GM23338 (cell line): ENCODE measurements around the gene ALDH1A1. TPM values are rescaled to one million over a fixed set of nuclear protein-coding genes. Genes with fewer than 3 reads are reported as not detected.

Experiments
- ATAC-seq: fragments of 200-7000 bp; cut with Tn5 transposase; 3 replicates; pipeline ENCODE4 v1.9.1; 2020
- DNase-seq: peaks from one replicate; pipeline ENCODE4 v3.0.0-alpha.2; 2015; ENCODE audit warnings: low spot score
- H2AFZ ChIP-seq: fragments of 200-600 bp; sonication (generic); 2 replicates; pipeline ENCODE4 v1.8.0; 2016; ENCODE audit warnings: antibody characterized with exemption, mild to moderate bottlenecking, moderate library complexity
- H3F3A ChIP-seq: fragments of 200-600 bp; sonication (generic); replicated peaks from 2 replicates; pipeline ENCODE4 v1.8.0; 2017; ENCODE audit warnings: antibody characterized with exemption, mixed run types, low read depth
- H3K27ac ChIP-seq: fragments of 200-600 bp; sonication (generic); 2 replicates; pipeline ENCODE4 v1.6.1; 2016; ENCODE audit warnings: low read depth
- H3K27me3 ChIP-seq: fragments of 200-600 bp; sonication (generic); 2 replicates; pipeline ENCODE4 v1.8.0; 2016; ENCODE audit warnings: mild to moderate bottlenecking, mixed run types, moderate library complexity; ENCODE audit not compliant: insufficient read depth
- H3K36me3 ChIP-seq: fragments of 200-600 bp; sonication (generic); 2 replicates; pipeline ENCODE4 v1.8.0; 2016; ENCODE audit warnings: mild to moderate bottlenecking; ENCODE audit not compliant: insufficient read depth
- H3K4me1 ChIP-seq: fragments of 200-600 bp; sonication (generic); 2 replicates; pipeline ENCODE4 v1.8.0; 2016; ENCODE audit warnings: mild to moderate bottlenecking, moderate library complexity; ENCODE audit not compliant: insufficient read depth
- H3K4me2 ChIP-seq: fragments of 200-600 bp; sonication (generic); 2 replicates; pipeline ENCODE4 v1.7.1; 2017; ENCODE audit warnings: mixed run types
- H3K4me3 ChIP-seq: fragments of 200-600 bp; sonication (generic); 2 replicates; pipeline ENCODE4 v1.6.1; 2016; ENCODE audit warnings: mixed run types
- H3K79me2 ChIP-seq: fragments of 200-600 bp; sonication (generic); replicated peaks from 2 replicates; pipeline ENCODE4 v1.8.0; 2017; ENCODE audit warnings: mild to moderate bottlenecking; ENCODE audit not compliant: insufficient read depth
- H3K9me2 ChIP-seq: fragments of 200-600 bp; sonication (generic); 2 replicates; pipeline ENCODE4 v1.8.0; 2017; ENCODE audit not compliant: insufficient read depth
- H4K20me1 ChIP-seq: fragments of 200-600 bp; sonication (generic); replicated peaks from 2 replicates; pipeline ENCODE4 v1.8.0; 2017; ENCODE audit warnings: mild to moderate bottlenecking; ENCODE audit not compliant: insufficient read depth
- H3K27ac Mint-ChIP-seq: 2 replicates; pipeline ENCODE4 v1.8.0; 2020; ENCODE audit warnings: inconsistent platforms, mild to moderate bottlenecking, moderate library complexity, mixed read lengths
- H3K27me3 Mint-ChIP-seq: 3 replicates; pipeline ENCODE4 v1.8.0; 2022; ENCODE audit warnings: low read depth, mild to moderate bottlenecking, moderate library complexity, mixed read lengths, inconsistent platforms; ENCODE audit not compliant: insufficient read depth, poor library complexity
- H3K36me3 Mint-ChIP-seq: 3 replicates; pipeline ENCODE4 v1.8.0; 2021; ENCODE audit warnings: low read depth, mild to moderate bottlenecking, inconsistent platforms, moderate library complexity, mixed read lengths
- H3K4me1 Mint-ChIP-seq: 3 replicates; pipeline ENCODE4 v1.8.0; 2020; ENCODE audit warnings: mild to moderate bottlenecking, inconsistent platforms, mixed read lengths
- H3K4me3 Mint-ChIP-seq: 3 replicates; pipeline ENCODE4 v1.8.0; 2021; ENCODE audit warnings: moderate library complexity, mild to moderate bottlenecking, inconsistent platforms, mixed read lengths
- H3K9me3 Mint-ChIP-seq: 3 replicates; pipeline ENCODE4 v1.8.0; 2020; ENCODE audit warnings: moderate library complexity, mild to moderate bottlenecking, inconsistent platforms, mixed read lengths
- CREB1 ChIP-seq: fragments of 250-450 bp; sonication (Bioruptor Pico); IDR thresholded peaks from 2 replicates; pipeline ENCODE4 v1.5.0; 2020; ENCODE audit warnings: low read depth, mild to moderate bottlenecking, moderate library complexity
- CTCF ChIP-seq, 2 experiments: fragments of 200-600 bp in 1 of 2; sonication (generic) in 1 of 2; conservative IDR thresholded peaks; 2 replicates each; pipeline versions ENCODE4 v1.5.1 to v1.6.1; 2016 to 2017; ENCODE audit warnings: antibody characterized with exemption in 2 of 2, low read depth in 2 of 2, mild to moderate bottlenecking in 2 of 2, moderate library complexity in 1 of 2
- EZH2phosphoT487 ChIP-seq: fragments of 200-600 bp; sonication (generic); IDR thresholded peaks from one replicate; pipeline ENCODE4 v1.8.1; 2018; ENCODE audit warnings: antibody characterized with exemption; ENCODE audit not compliant: unreplicated experiment
- JUNB ChIP-seq: IDR thresholded peaks from one replicate; pipeline ENCODE4 v1.6.1; 2016; ENCODE audit warnings: antibody characterized with exemption; ENCODE audit not compliant: unreplicated experiment
- NANOG ChIP-seq: IDR thresholded peaks from 2 replicates; pipeline ENCODE4 v1.6.1; 2016; ENCODE audit warnings: antibody characterized with exemption, borderline replicate concordance
- POLR2AphosphoS5 ChIP-seq: IDR thresholded peaks from 2 replicates; pipeline ENCODE4 v1.6.1; 2016; ENCODE audit warnings: antibody characterized with exemption, low read depth
- REST ChIP-seq: IDR thresholded peaks from one replicate; pipeline ENCODE4 v1.6.1; 2018; ENCODE audit warnings: antibody characterized with exemption; ENCODE audit not compliant: unreplicated experiment
- STAT1 ChIP-seq: IDR thresholded peaks from one replicate; pipeline ENCODE4 v1.6.1; 2016; ENCODE audit warnings: antibody characterized with exemption; ENCODE audit not compliant: unreplicated experiment
- ZNF114 ChIP-seq: fragments of 250-450 bp; sonication (Bioruptor Pico); IDR thresholded peaks from 2 replicates; pipeline ENCODE4 v1.5.0; 2020; ENCODE audit warnings: mild to moderate bottlenecking, moderate library complexity
- ZNF462 ChIP-seq: fragments of 250-450 bp; sonication (Bioruptor Pico); IDR thresholded peaks from 2 replicates; pipeline ENCODE4 v1.5.0; 2020; ENCODE audit warnings: mild to moderate bottlenecking, moderate library complexity
- polyA plus RNA-seq: library from polyadenylated mRNA; unstranded; fragments of >200 nt; fragmentation: Nextera tagmentation; extraction: Ambion mirVana; gene quantifications from 2 replicates; pipeline ENCODE4 v1.2.1, GENCODE V29; 2016
- total RNA-seq: library from RNA; depleted of rRNA; stranded (reverse); fragments of >200 nt; shearing (Covaris generic); gene quantifications from 2 replicates; pipeline ENCODE4 v1.2.3, GENCODE V29; 2014

Gene ALDH1A1
- total and polyA plus RNA-seq, 2 experiments from 2014 or later: 2.1 to 3.4 TPM

GRCh38 chr9:72894342-72894741 is 58.5 kb downstream of the ALDH1A1 start (continued):
- no peak for TF ChIP-seq REST
- no peak for TF ChIP-seq NANOG
- TF ChIP-seq CTCF (conservative IDR thresholded peaks at IDR 0.05; ENCODE audit: low read depth in 2 of 2): no peak

GRCh38 chr9:72893437-72893836 is 59.4 kb downstream of the ALDH1A1 start:
- Mint-ChIP-seq H3K9me3 (no peaks in the 10 kb centered on the region), H3K4me1 (no peaks in the 10 kb centered on the region), H3K4me3 (no peak overlapping the region), H3K27ac (no peak overlapping the region), H3K27me3 (peaks cover 2% of the 10 kb centered on the region), H3K36me3 (no peaks in the 10 kb centered on the region)
- no peak overlapping the region for H3K4me2 ChIP-seq
- no peaks in the 10 kb centered on the region for H3K4me1 ChIP-seq
- H3K79me2 ChIP-seq: no peaks in the 10 kb centered on the region
- H3K9me2 ChIP-seq: peaks cover 2% of the 10 kb centered on the region; the same call in 1 of the 2 replicates
- no peaks in the 10 kb centered on the region for H3K36me3 ChIP-seq
- H3K27me3 ChIP-seq: no peaks in the 10 kb centered on the region
- no peak overlapping the region for H3K4me3 ChIP-seq
- DNase-seq: no peak
- no peak overlapping the region for H2AFZ ChIP-seq
- H3F3A ChIP-seq: no peaks in the 10 kb centered on the region
- no peak for ATAC-seq
- H3K27ac ChIP-seq: no peak overlapping the region
- no peaks in the 10 kb centered on the region for H4K20me1 ChIP-seq
- TF ChIP-seq ZNF114 (CRISPR knock-in tag) (no peak), NANOG (no peak), JUNB (no peak), POLR2AphosphoS5 (no peak), STAT1 (no peak), ZNF462 (CRISPR knock-in tag) (no peak), CTCF (conservative IDR thresholded peaks at IDR 0.05; ENCODE audit: low read depth in 2 of 2) (no peak), CREB1 (CRISPR knock-in tag) (no peak), EZH2phosphoT487 (no peak)
